ENCODE measurements around the gene LYPD1.

LYPD1 gene

DNA sequence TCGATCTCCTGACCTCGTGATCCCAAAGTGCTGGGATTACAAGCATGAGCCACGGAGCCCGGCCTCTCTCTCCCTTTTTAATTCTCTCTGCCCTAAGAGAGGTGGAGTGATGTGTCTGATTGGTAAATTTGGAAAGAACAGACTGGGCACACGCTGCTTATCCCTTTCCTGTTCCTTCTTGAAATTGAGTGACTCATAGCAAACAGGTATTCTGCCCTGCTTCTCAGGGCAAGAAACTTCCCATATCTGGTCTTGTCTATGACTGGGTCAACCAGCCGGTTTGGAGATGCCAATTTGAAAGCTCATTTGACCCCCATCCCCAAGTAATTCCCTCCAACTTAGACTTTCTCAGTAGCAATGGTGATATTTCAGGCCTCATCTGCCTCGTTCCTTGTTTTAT lies 15.0 kb downstream of the LYPD1 start:
- Mint-ChIP-seq H3K27ac (no peak overlapping the region), H3K9me3 (no peaks in the 10 kb centered on the region), H3K4me1 (ENCODE audit: low read depth) (no peaks in the 10 kb centered on the region), H3K4me3 (no peak overlapping the region), H3K36me3 (ENCODE audit: low read depth) (no peaks in the 10 kb centered on the region), H3K27me3 (no peaks in the 10 kb centered on the region)
- DNase-seq, result no peak

- H3K9me3 Mint-ChIP-seq, result no peaks in the 10 kb centered on the region
- H3K36me3 Mint-ChIP-seq (ENCODE audit: low read depth), result no peaks in the 10 kb centered on the region
- no peak overlapping the region for H3K27ac Mint-ChIP-seq
- H3K27me3 Mint-ChIP-seq, result no peaks in the 10 kb centered on the region
- no peaks in the 10 kb centered on the region for H3K4me1 Mint-ChIP-seq (ENCODE audit: low read depth)
- no peak for DNase-seq
- no peak overlapping the region for H3K4me3 Mint-ChIP-seq
These were observed 15.7 kb downstream of the LYPD1 start for GRCh38 chr2:132654335-132654734.

DNA sequence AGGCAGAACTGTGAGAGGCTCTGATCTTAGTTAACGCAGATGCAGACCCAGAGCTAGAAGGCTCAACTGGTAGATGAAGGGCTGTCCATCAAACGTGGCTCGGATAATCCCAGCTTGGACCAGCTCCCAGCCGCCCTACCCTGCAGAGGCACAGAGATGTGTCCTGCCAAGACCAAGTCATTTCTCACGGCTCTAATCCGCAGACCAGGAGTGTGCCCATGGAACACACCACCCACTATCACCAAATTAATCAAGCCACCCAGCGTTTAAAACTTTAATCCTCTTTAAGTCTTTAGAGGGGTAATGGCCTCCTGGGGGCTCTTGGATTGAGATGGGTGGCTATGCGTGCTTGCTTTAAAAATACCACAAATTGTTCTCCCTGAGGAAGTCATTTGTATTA lies 17.5 kb downstream of the LYPD1 start:
- Mint-ChIP-seq H3K27ac (no peak overlapping the region), H3K9me3 (no peaks in the 10 kb centered on the region), H3K4me3 (no peak overlapping the region), H3K4me1 (ENCODE audit: low read depth) (no peaks in the 10 kb centered on the region), H3K36me3 (ENCODE audit: low read depth) (no peaks in the 10 kb centered on the region), H3K27me3 (no peaks in the 10 kb centered on the region)
- no peak for DNase-seq

DNA sequence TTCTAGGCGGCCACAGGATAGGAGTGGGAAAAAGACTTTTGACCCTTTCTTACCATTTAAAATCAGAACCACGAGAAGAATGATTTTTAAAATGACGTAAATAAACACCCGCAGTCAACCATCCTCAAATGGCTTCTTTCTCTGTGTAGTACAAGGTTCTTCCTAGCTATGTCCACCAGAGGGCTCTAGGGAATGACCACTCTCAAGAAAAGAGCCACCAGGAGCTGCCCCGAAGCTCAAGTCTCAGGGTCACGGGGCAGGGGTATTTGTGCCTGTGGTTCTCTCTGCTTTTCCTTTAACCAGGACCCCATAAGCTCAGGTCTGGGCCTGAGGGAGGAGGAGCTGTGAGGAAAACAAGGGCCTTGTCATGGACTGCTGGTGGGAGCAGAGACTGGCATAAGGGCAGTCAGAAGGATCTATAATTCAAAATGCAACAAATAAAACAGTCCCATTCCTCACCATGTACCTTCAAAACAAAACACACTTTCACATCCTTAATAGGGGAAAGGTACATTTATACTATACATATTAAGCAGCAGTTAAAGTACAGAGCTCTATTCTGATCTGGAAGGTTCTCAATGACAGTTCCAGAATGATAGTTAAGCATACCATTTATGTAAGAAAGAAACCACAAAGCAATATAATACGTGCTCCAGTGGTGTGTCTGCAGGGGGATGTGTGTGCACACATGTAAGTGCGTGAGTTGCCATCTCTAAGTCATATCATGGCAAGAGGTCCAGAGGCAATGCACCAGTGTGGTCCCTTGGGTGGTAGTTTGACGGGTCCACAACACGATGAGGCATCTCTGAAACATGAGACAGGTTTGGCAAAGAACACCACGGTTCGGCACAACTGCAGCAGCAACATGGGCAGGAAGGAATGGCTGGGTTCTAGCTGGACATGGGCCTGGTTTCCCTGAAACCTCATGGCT lies 18.6 kb downstream of the LYPD1 start:
- H3K36me3 Mint-ChIP-seq (ENCODE audit: low read depth), result no peaks in the 10 kb centered on the region
- H3K9me3 Mint-ChIP-seq, result no peaks in the 10 kb centered on the region
- peaks cover 5% of the 10 kb centered on the region for H3K27me3 Mint-ChIP-seq
- no peak overlapping the region for H3K27ac Mint-ChIP-seq
- H3K4me3 Mint-ChIP-seq, result no peak overlapping the region
- DNase-seq, result no peak
- H3K4me1 Mint-ChIP-seq (ENCODE audit: low read depth), result no peaks in the 10 kb centered on the region

DNA sequence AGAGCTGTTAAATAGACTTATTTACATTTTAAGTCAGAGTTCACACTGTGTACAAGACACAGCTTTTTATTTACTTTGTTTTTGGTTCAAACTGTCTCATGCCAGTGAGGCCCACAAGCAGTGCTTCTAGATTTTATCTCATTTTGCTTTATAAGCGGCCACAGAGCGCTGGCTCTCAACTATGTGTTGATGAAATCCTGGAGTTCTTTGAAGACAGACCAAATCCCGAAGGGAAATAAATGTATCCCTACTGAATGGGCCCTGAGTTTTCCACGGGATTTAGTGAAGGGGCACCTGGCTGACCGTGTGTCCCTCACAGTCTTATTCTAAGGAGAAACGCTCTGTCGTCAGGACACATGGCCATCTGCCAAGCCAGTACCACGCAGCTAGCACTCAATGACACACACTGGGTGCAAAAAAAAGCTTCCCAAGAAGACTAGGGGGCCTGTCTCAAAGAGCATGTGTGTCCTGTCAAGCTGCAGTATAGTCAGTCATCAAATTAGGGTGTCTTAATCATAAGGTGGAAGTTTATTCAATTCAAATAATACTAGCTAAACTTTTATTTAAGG lies 23.4 kb downstream of the LYPD1 start:
- Mint-ChIP-seq H3K27me3 (peaks cover 14% of the 10 kb centered on the region), H3K4me1 (ENCODE audit: low read depth) (no peaks in the 10 kb centered on the region), H3K4me3 (no peak overlapping the region), H3K27ac (no peak overlapping the region), H3K36me3 (ENCODE audit: low read depth) (no peaks in the 10 kb centered on the region), H3K9me3 (no peaks in the 10 kb centered on the region)
- DNase-seq, result no peak

DNA sequence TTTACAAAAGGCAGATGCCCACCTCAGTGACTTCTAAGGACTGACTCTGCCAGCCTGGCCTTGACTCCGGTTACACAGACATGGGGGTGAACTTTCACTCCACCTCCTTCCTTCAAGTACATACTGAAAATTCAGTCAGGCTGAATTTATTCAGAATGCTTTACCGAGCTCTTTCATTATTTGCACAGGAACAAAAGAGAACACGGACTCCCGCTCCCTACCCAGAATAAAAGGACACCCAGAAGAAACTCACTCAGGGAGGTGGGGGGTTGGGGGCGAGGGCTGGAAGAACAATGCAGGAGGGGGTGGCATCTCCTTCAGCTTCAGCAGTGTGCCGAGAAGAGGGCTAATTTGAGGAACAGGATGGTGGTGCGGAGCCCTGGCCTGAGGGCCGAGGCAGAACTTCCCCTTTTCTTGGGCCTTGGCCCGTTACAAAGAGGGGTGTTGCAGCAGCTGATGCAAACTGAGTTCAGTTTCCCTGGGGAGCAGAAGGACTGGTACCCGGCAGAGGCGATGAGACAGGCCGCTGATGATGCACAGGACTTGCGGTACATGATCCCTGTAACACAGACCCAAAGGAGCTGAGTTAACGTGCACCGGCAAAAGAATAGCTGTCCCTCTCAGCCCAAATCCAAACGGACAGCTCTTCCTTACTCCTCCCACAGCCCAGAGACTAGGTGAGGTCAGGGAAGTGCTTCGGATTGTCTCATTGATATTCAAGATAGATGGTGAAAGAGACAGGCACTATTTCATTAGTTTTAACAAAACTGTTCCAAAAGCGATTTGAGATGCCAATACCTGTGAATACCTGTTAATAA lies 24.1 kb downstream of the LYPD1 start:
- H3K27me3 Mint-ChIP-seq, result peaks cover 14% of the 10 kb centered on the region
- H3K9me3 Mint-ChIP-seq, result no peaks in the 10 kb centered on the region
- H3K27ac Mint-ChIP-seq, result no peak overlapping the region
- no peaks in the 10 kb centered on the region for H3K4me1 Mint-ChIP-seq (ENCODE audit: low read depth)
- no peaks in the 10 kb centered on the region for H3K36me3 Mint-ChIP-seq (ENCODE audit: low read depth)
- no peak for DNase-seq
- H3K4me3 Mint-ChIP-seq, result no peak overlapping the region

DNA sequence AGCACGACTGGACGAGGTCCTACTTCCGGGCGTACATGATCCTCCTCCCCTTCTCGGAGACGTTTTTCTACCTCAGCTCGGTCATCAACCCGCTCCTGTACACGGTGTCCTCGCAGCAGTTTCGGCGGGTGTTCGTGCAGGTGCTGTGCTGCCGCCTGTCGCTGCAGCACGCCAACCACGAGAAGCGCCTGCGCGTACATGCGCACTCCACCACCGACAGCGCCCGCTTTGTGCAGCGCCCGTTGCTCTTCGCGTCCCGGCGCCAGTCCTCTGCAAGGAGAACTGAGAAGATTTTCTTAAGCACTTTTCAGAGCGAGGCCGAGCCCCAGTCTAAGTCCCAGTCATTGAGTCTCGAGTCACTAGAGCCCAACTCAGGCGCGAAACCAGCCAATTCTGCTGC lies 24.8 kb downstream of the LYPD1 start:
- no peak for DNase-seq
- no peaks in the 10 kb centered on the region for H3K36me3 Mint-ChIP-seq (ENCODE audit: low read depth)
- H3K27ac Mint-ChIP-seq, result no peak overlapping the region
- no peaks in the 10 kb centered on the region for H3K9me3 Mint-ChIP-seq
- H3K27me3 Mint-ChIP-seq, result peaks cover 14% of the 10 kb centered on the region
- no peaks in the 10 kb centered on the region for H3K4me1 Mint-ChIP-seq (ENCODE audit: low read depth)
- H3K4me3 Mint-ChIP-seq, result no peak overlapping the region

DNA sequence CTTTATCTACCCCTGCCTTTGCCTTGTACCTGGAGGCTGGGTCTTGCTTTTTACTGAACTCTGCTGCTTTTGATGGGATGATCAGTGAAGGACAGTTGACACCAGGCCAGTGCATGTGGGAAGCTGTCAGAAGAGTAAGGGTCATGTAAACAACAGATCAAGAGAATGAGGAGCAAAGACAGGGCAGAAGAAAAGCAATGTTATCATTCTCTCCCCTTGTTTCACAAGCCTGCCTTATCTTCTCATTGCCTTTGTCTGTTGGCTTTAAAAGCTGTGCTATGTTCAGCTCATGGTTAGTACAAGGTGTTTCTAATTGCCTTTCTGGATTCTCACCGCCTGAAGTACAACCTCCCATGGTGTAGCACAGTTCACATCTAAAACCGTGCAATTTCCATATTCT lies 27.6 kb downstream of the LYPD1 start:
- Mint-ChIP-seq H3K27ac (no peak overlapping the region), H3K9me3 (no peaks in the 10 kb centered on the region), H3K27me3 (peaks cover 14% of the 10 kb centered on the region), H3K4me3 (no peak overlapping the region), H3K4me1 (ENCODE audit: low read depth) (no peaks in the 10 kb centered on the region), H3K36me3 (ENCODE audit: low read depth) (no peaks in the 10 kb centered on the region)
- DNase-seq, result no peak

GRCh38 chr2:132641819-132642218 lies 28.2 kb downstream of the LYPD1 start:
- Mint-ChIP-seq H3K9me3 (no peaks in the 10 kb centered on the region), H3K36me3 (ENCODE audit: low read depth) (no peaks in the 10 kb centered on the region), H3K4me3 (no peak overlapping the region), H3K4me1 (ENCODE audit: low read depth) (no peaks in the 10 kb centered on the region), H3K27me3 (peaks cover 11% of the 10 kb centered on the region), H3K27ac (no peak overlapping the region)
- DNase-seq, result no peak

DNA sequence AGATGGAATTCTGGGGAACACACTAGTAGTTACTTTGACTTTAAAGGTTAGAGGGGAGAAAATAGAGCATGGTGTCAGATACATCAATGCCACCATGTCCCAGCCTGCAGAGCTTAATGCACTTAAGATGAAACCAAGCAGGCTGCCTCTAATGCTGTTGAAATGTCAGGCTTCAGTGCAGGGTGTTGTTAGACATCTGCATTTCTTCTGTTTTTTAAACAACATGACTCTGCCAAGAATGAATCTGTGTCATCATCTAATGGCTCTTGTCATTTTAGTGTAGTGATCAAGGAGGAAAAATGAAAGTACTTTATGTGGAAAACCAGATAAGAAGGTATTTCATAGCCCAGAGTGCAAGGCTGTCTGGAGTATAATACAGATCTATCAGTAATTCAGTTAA lies 29.9 kb downstream of the LYPD1 start:
- DNase-seq, result no peak
- Mint-ChIP-seq H3K27me3 (peaks cover 2% of the 10 kb centered on the region), H3K36me3 (ENCODE audit: low read depth) (no peaks in the 10 kb centered on the region), H3K27ac (no peak overlapping the region), H3K9me3 (no peaks in the 10 kb centered on the region), H3K4me3 (no peak overlapping the region), H3K4me1 (ENCODE audit: low read depth) (no peaks in the 10 kb centered on the region)

- H3K27me3 Mint-ChIP-seq, result no peaks in the 10 kb centered on the region
- H3K36me3 Mint-ChIP-seq (ENCODE audit: low read depth), result no peaks in the 10 kb centered on the region
- peaks cover 5% of the 10 kb centered on the region for H3K9me3 Mint-ChIP-seq
- no peaks in the 10 kb centered on the region for H3K4me1 Mint-ChIP-seq (ENCODE audit: low read depth)
- no peak overlapping the region for H3K4me3 Mint-ChIP-seq
- DNase-seq, result no peak
- H3K27ac Mint-ChIP-seq, result no peak overlapping the region
These were observed 31.5 kb downstream of the LYPD1 start for GRCh38 chr2:132638313-132639040.

DNA sequence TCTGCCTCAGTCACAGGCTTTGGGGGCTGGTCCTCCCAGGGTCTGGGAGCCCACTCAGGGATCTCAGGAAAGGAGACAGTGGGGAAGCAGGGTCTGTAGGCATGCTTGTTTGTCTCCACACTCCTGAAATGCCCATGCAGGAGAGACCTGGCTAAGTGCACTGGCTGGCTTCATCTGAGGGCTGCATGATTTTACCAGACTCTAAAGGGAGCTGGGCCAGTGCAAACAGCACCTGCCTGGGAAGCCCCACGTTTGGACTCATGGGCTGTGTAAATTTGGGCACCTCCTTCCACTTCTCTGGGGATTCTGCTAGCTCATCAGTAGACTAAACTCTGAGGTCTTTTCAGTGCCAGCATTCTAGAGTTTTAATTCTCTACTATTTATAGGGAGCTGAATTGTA lies 33.7 kb downstream of the LYPD1 start:
- Mint-ChIP-seq H3K9me3 (peaks cover 6% of the 10 kb centered on the region), H3K27ac (no peak overlapping the region), H3K4me1 (ENCODE audit: low read depth) (no peaks in the 10 kb centered on the region), H3K27me3 (no peaks in the 10 kb centered on the region), H3K36me3 (ENCODE audit: low read depth) (no peaks in the 10 kb centered on the region), H3K4me3 (no peak overlapping the region)
- DNase-seq, result no peak

DNA sequence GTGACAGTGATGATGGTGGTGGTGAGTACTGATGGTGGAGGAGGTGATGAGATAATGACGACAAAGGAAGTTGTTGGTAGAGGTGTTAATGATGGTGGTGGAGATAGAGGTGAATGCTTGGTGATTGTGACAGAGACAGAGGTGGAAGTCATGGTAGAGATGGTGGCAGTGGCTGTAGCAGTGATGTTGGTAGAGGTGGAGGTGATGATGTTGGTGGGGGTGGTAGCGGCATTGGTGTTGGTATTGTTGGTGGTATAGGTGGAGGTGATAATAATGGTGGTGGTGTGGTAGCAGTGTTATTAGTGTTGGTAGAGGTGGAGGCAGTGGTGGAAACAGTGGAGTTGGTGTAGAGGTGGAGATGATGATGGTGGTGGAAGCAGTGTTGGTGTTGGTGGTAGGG lies 36.4 kb downstream of the LYPD1 start:
- no peak overlapping the region for H3K27ac Mint-ChIP-seq
- H3K9me3 Mint-ChIP-seq, result peaks cover 6% of the 10 kb centered on the region
- no peak for DNase-seq
- H3K27me3 Mint-ChIP-seq, result no peaks in the 10 kb centered on the region
- H3K36me3 Mint-ChIP-seq (ENCODE audit: low read depth), result no peaks in the 10 kb centered on the region
- no peaks in the 10 kb centered on the region for H3K4me1 Mint-ChIP-seq (ENCODE audit: low read depth)
- H3K4me3 Mint-ChIP-seq, result no peak overlapping the region

GRCh38 chr2:132632000-132632649 lies 37.9 kb downstream of the LYPD1 start:
- Mint-ChIP-seq H3K9me3 (peaks cover 6% of the 10 kb centered on the region), H3K4me1 (ENCODE audit: low read depth) (no peaks in the 10 kb centered on the region), H3K27ac (no peak overlapping the region), H3K4me3 (no peak overlapping the region), H3K36me3 (ENCODE audit: low read depth) (no peaks in the 10 kb centered on the region), H3K27me3 (no peaks in the 10 kb centered on the region)
- DNase-seq, result no peak
